ENCODE data around the gene KCNC3.
"Not testable (repeated sequence)": the region's sequence is repeated elsewhere in the genome, so short reads cannot be mapped to it uniquely, and the experiment has no call there.

The KCNC3 gene

GRCh38 chr19:50330365-50331078 lies 1.3 kb upstream of the KCNC3 start:
- in situ Hi-C loops (cut with MboI; ENCODE audit: low pct_unique_long_range_greater_than_20kb, low sequenced_read_pairs) = no loop called here
- peak; percentile 78 for DNase-seq

GRCh38 chr19:50329926-50330294 lies 733 bp upstream of the KCNC3 start:
- DNase-seq; in situ Hi-C loops (cut with MboI; ENCODE audit: low pct_unique_long_range_greater_than_20kb, low sequenced_read_pairs): not testable (repeated sequence)

DNA sequence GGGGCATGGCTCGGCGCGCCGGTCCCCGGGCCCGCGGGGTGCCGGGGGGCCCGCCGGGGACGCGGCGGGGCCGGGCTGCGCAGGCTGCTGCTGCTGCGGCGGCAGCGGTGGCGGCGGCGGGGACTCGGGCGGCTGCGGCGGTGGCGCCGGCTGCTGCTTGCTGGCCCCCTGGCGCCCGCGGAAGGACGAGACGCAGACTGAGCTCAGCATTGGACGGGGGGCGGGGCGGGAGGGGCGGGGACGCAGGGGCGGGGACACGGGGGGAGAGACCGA lies 368 bp downstream of the KCNC3 start:
- in situ Hi-C loops (cut with MboI; ENCODE audit: low pct_unique_long_range_greater_than_20kb, low sequenced_read_pairs) = no loop called here

GRCh38 chr19:50328224-50328872 lies 829 bp downstream of the KCNC3 start:
- DNase-seq = no peak
- in situ Hi-C loops (cut with MboI; ENCODE audit: low pct_unique_long_range_greater_than_20kb, low sequenced_read_pairs) = no loop called here

More for the DNA sequence above, 368 bp downstream of the KCNC3 start:
- no peak for DNase-seq

DNA sequence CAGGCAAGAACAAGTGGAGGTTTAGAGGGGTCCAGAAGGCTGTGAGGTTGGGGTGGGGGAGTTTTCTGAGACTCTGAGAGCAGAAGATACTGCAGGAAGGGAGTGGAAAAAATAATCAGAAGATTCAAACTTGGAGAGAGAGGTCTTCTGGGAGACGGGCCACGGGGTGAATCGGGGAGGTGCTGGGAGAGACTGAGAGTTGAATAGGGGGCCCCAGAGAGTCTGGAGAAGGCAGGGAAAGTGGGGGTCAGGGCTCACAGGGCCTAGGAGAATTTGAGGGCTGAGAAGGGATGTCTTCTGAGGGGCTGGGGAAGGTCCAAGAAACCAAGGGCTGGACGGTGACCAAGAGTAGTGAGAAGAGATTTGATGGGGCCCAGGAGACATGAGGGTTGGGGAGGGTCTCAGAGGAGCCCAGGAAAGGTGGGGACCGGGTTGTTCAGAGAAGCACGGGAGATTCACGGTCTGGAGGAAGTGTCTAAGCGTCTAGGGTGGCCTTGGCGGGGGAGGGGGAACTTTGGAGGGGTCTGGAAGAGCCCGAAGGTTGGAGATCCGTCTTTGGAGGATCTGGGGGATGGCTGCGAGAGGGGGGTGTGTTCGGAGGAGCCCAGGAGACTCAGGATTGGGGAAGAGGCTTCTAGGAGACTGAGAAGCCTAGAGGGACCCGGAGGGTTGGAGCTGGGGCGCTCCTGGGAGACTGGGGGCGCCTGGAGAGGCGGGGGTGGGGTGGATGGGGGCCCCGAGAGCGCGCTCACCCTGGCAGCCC lies 1.5 kb downstream of the KCNC3 start:
- in situ Hi-C loops (cut with MboI; ENCODE audit: low pct_unique_long_range_greater_than_20kb, low sequenced_read_pairs) = no loop called here
- DNase-seq = no peak

DNA sequence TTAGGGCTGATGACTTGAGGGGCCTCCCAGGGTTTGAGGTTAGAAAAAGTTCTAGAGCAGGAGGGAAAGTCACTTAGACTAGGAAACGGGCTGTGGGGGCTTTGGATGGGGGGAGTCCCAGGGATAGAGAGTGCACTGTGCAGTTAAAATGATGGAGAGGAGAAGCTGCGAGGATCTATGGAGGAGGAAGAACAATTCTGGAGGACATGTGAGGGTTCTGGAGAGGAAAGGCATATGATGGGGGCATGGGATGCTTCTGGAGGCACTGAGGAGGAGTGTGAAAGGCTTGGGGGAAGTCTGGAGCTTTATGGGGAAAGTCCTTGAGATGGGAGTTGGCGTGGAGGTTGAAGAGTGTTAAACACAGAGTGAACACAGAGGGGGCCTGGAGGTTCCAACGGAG lies 2.2 kb downstream of the KCNC3 start:
- no peak for DNase-seq
- in situ Hi-C loops (cut with MboI; ENCODE audit: low pct_unique_long_range_greater_than_20kb, low sequenced_read_pairs) = no loop called here

GRCh38 chr19:50326101-50326664 lies 3.0 kb downstream of the KCNC3 start:
- no peak for DNase-seq
- in situ Hi-C loops (cut with MboI; ENCODE audit: low pct_unique_long_range_greater_than_20kb, low sequenced_read_pairs) = no loop called here

DNA sequence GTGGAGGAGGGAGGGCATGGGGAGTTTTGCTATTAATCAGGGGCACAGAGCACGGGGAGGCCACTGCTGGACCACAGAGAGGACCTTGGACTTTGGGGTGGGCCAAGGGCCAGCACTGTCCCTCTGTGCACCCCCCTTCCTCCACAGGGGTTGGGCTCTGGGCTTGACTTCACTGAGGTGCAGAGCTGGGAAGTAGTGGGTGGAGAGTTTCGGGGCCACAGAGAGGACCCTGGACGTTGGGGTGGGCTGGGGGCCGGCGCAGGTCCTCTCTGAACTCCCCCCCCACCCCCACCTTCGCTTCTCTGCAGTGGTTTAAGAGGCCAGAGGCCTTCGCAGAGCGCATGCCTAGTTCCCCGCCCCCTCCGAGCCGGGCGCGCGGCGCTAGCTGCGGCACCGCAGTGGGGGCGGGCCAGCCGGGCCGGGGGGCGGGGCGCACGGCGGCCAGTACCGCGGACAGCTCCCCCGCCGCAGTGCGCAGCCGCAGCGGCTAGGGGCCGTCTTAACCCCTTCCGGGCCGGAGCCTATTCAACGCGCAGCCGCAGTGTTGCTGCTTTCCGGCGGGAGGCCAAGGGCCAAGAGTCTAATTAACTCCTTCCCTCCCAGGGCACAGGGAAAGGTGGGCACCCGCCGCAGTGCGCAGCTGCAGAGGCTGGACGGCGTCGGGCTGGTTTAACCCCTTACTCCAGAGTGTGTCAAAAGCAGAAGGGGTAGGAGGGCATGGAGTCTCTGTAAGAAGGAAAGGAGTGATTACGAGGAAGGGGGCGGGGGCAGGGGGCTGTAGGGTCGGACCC lies 3.7 kb downstream of the KCNC3 start:
- peak; percentile 65 for DNase-seq
- in situ Hi-C loops (cut with MboI; ENCODE audit: low pct_unique_long_range_greater_than_20kb, low sequenced_read_pairs) = no loop called here

DNA sequence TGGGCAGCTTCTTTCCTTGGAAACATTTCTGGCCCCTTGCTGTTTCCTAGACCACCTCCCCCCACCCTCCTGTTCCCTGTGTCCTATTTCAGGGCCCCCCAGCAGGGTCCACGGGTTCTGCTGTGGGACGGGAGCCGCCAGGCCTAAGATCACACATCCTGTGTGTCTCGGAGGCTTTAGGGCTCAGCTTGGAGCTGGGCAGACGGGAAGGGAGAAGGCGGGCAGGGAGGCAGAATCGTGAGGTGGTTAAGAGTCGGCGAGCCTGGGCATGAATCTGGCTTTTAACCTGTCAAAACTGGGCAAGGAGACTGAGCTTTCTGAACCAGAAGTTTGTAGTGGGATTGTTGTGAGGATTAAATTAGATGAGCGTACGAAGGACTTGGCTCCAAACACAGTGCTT lies 4.8 kb downstream of the KCNC3 start:
- in situ Hi-C loops (cut with MboI; ENCODE audit: low pct_unique_long_range_greater_than_20kb, low sequenced_read_pairs) = no loop called here
- no peak for DNase-seq

DNA sequence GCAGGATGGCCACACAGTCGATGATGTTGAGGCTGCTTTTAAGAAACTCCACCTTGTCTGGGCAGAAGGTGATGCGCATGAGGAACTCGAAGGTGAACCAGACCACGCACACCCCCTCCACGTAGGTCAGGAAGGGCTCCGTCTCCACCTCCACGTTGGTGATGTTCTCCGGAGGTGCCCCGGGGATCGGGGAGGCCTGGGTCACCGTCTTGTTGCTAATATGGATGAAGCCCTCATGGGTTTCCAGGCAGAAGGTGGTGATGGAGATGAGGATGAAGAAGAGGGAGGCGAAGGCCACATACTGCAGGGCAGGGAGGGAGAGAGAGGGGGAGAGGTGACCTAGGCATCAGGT lies 5.4 kb downstream of the KCNC3 start:
- in situ Hi-C loops (cut with MboI; ENCODE audit: low pct_unique_long_range_greater_than_20kb, low sequenced_read_pairs) = no loop called here
- no peak for DNase-seq

DNA sequence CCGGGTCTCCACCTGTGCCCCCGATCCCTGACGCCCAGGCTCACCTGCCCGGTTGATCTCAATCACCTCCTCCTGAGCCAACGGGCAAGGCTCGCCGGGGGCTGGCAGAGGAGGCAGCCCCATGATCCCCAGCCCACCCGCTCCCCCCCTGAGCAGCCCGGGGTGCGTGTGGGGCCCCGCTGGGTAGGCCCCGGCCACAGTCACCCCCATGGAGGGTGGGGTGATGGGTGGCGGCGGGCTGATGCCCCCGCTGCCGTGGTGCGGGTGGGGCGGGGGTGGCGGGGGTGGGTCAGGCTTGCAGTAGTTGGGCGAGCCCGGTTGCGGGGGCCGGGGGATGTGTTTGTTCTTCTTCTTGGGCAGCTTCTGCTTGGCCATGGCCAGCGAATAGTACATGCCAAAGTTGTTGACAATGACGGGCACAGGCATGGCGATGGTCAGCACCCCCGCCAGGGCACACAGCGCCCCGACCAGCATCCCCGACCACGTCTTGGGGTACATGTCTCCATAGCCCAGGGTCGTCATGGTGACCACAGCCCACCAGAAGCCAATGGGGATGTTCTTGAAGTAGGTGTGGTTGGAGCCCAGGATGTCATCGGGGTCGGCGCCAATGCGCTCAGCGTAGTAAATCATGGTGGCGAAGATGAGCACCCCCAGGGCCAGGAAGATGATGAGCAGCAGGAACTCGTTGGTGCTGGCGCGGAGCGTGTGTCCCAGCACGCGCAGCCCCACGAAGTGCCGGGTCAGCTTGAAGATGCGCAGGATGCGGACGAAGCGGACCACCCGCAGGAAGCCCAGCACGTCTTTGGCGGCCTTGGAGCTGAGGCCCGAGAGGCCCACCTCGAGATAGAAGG lies 6.0 kb downstream of the KCNC3 start:
- in situ Hi-C loops (cut with MboI; ENCODE audit: low pct_unique_long_range_greater_than_20kb, low sequenced_read_pairs) = no loop called here
- no peak for DNase-seq

DNA sequence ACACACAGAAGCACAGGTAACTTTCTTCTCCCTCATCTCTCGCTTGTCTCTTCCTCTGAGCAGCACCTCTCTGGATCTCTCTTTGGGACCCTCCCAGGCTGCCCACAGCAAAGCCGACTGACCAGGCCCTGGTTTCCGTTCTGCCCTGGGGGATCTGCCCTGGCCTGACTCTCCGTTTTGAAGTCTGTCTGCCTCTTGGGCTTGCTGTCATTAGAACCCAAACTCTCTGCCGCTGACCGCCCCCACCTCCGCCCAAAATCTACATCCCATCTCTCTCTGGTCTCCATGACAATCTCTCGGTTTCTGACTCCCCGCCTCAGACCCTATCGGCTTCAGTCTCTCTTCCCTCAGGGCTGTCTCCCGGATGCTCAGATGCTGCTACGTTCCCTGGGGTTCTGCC lies 6.9 kb downstream of the KCNC3 start:
- DNase-seq = no peak
- in situ Hi-C loops (cut with MboI; ENCODE audit: low pct_unique_long_range_greater_than_20kb, low sequenced_read_pairs) = no loop called here

- DNase-seq = no peak
- in situ Hi-C loops (cut with MboI; ENCODE audit: low pct_unique_long_range_greater_than_20kb, low sequenced_read_pairs) = no loop called here
Measured at GRCh38 chr19:50321831-50322230, 7.3 kb downstream of the KCNC3 start.

- in situ Hi-C loops (cut with MboI; ENCODE audit: low pct_unique_long_range_greater_than_20kb, low sequenced_read_pairs) = no loop called here
- no peak for DNase-seq
Measured at GRCh38 chr19:50320596-50320995, 8.6 kb downstream of the KCNC3 start.

GRCh38 chr19:50320051-50320450 lies 9.1 kb downstream of the KCNC3 start:
- no peak for DNase-seq
- in situ Hi-C loops (cut with MboI; ENCODE audit: low pct_unique_long_range_greater_than_20kb, low sequenced_read_pairs) = no loop called here

DNA sequence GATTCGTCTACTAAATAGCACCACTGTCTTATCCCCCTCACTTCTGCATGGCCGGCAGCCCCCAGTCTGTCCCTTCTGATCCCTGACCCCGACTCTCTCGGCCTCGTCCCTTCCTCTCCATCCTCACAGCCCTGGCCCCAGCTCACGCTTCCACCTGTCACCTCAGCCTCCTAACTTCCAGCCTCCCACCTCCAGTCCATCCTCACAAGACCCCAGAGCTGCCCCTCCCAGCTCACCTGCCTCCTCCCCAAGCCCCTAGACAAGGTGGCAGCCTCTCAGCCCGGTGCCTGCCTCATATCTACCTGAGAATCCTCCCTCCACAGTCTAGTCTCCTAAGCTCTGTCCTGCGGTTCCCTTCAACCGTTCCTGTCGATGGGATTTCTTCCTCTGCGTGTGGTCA lies 10.0 kb downstream of the KCNC3 start:
- in situ Hi-C loops (cut with MboI; ENCODE audit: low pct_unique_long_range_greater_than_20kb, low sequenced_read_pairs) = no loop called here

GRCh38 chr19:50318438-50318837 lies 10.7 kb downstream of the KCNC3 start:
- DNase-seq = no peak
- in situ Hi-C loops (cut with MboI; ENCODE audit: low pct_unique_long_range_greater_than_20kb, low sequenced_read_pairs) = no loop called here

More for the DNA sequence above, 10.0 kb downstream of the KCNC3 start:
- no peak for DNase-seq

DNA sequence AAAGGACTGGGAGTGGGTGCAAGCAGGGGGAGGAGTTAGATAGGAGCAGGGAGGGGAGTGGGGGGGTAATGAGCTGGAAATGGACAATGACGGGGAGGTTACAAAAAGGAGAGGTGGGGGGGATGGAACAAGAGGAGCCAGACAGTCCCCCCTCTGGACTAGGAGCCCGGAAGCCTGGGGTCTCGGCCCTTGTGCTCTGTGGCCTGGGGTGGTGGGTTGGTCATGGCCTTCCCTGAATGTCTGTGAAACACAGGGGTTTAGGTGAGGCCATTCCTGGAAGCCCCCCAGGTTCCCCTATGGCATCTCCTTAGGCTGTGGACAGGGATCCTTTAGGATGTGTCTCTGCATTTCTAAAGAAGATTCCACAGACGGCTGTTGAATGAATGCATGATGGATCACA lies 12.1 kb downstream of the KCNC3 start:
- in situ Hi-C loops (cut with MboI; ENCODE audit: low pct_unique_long_range_greater_than_20kb, low sequenced_read_pairs) = no loop called here

More for the DNA sequence above, 12.1 kb downstream of the KCNC3 start:
- no peak for DNase-seq

Measured in KBM-7 (cell line).